OCI-M2 (cell line): Measurements from ENCODE around the gene BASP1.
"Not testable (repeated sequence)": the region's sequence is repeated elsewhere in the genome, so short reads cannot be mapped to it uniquely, and the experiment has no call there.

Experiments used
- DNase-seq: peaks from one replicate; lab custom pipeline; 2025; ENCODE audit not compliant: unreplicated experiment; lab: John Stamatoyannopoulos, UW

BASP1 gene

DNA sequence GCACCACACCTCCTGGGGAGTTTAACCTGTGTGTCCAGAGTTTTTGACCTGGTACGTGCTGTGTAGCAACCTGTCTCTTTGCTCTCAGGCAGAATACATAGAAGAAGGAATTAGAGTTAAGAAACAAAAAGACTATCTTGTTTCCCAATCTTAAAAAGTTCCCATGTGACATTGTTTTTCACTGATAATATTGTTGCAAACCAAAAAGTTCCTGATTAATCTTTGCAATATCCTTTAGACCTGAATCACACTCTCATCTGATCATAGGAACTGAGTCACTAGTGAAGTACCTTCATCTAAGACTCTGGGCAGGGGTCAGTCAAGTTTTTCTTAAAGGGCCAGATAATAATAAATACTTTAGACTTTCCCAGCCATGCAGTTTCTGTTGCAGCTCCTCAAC, 35.1 kb downstream of the BASP1 start:
- no peak for DNase-seq

DNA sequence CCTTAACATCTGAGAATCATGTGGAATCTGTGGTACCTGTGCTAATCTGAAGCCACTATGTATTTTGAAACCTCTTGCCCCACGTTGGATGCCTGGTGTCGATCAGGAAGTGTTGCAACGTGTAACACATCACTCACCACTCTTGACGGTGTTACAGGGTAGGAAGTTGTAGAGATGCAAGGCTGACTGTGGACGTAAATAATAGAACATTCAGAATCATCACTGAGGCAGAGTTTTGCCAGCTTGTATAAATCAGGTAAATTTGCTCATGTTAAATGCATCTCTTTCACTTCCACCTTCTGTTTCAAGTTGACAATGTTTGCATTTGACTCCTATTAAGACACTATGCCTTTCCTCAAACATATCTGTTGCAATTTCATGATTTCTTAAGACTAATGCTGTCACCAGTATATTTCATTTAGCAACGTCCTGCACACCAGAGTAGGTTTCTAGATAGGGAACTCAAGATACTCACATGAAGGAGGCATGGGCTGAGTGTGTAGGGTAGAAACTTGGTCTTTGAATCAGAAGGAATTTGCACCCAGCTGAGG, 38.1 kb downstream of the BASP1 start:
- DNase-seq = no peak

DNA sequence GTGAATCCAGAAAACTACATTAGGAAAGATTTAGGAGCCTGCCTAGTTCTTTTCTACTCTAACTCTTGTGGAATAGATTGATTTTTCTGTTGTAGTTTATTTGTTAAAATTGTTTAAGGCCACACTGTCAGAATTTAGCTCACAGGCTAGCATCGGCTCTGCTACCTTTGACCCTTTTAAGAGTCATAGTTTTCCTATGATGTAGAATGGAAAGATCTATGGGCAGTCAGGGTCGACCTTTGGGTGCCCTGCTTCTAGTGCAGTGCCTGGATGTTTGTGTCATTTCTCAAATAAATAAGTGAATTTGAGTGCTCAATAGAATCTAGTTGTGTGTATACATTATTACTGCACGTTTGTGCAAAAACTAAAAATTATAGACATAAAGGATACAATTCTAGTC, 38.7 kb downstream of the BASP1 start:
- no peak for DNase-seq

DNA sequence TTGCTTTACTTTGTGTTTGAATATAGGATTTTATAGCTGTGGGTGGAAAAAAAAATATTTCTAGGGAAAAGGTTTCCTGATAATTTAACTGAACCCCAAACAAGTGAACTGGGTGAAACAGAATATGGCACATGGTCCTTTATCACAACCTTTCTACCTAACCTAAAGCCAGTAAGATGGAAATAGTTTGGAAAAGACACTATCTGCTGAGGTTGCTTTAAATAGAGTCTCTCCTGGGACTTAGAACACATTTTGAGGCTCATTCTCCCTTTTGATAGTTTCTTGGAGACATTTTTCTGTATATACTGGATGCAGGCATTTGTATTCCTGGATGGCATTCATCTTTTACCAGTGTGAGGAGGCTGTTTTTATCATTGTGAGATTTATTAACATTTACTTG, 39.4 kb downstream of the BASP1 start:
- DNase-seq = no peak

DNA sequence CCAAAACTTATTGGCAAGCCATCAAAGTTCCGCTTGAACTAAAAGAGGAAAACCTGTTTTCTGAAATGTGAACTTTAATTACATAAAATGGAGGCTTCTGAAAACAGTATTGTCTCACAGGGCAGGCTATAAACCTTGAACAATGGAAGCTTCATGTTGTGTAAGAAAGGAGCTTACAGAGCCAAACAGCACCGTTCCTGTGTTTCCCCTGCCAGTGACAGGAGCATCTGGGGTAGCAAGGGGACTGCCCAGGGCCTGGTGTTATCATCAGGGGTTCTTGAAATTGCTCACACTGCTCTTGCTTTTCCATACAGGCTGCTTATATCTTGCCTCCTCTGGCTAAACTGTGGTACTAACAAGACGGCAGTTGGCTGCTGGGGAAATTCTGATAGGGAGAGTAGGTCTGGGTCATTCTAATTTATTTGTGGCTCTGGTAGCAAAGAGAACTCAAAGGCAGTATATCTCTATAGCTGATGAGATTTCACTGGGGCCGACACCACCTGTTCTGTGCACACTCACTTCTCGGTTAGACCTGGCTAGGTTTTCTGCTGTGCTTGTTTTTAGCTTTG, 40.4 kb downstream of the BASP1 start:
- DNase-seq = no peak

DNA sequence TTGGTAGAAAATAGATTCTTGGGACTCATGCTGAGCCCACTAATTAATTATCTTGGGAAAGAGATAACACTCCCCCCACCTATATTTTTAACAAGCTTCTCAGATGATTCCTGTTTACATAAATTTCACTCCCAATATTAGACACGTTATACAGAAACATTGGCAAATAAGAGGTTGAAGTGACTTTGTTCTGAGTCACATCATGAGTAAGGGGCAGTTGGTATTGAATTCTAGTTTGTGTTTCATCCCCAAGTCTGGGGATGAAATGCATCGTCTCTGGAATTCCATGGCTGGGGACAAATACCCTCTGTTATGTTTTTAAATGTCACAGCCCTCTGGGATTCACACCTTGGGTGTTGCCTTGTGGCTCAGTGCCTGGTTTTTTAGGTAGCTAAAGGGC, 41.0 kb downstream of the BASP1 start:
- DNase-seq = no peak

DNA sequence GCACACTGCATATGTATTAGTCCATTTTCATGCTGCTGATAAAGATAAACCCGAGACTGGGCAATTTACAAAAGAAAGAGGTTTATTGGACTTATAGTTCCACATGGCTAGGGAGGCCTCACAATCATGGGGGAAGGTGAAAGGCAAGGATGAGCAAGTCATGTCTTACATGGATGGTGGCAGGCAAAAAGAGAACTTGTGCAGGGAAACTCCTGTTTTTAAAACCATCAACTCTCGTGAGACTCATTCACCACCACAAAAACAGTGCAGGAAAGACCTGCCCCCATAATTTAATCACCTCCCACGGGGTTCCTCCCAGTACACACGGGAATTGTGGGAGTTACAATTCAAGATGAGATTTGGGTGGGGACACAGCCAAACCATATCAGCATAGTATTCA, 41.6 kb downstream of the BASP1 start:
- DNase-seq = not testable (repeated sequence)

DNA sequence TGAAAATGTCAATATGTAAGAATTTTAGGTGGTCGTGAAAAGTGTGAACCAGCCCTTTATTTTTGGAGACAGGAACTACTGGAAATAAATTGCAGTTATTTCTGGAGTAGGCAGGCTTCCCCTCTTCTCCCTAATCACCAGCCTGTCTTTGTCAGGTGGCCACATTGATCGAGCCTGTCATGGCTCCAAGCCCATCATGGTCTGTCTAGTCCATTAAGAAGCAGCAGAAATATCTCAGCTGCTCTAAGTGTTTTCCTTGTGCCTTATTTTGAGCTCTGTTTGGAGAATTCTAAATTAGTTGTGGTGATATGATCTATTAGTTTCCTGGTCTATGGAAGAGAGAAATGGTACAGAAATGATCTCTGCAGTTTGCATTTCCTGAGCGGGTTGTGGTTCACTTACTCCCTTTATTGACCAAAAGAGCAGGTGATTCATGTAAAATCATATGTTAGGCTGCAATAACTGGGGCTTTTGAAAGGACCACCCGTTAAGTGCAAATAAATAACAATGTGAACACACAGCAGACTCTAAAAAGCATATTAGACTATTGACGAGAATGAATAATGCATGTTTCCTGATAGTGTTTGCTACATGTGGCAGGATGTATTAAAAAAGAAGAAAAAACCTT, 42.3 kb downstream of the BASP1 start:
- DNase-seq = no peak

DNA sequence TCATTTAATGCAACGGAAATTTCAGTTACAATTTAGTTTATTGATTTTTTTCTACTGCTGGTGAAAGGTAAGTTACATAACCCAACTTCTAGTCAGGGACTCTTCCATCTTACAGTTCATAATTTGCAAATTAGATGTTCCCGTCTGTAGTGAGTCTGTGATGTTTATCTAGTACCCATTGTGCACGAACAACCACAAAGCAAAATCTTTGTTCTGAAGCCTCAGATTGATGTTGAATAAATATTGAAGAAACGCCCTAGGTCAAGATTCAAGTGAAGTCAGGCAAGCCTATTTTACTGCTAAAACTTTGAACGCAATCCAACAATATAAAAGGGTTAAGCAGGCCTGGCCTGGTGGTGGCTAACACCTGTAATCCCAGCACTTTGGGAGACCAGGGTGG, 43.1 kb downstream of the BASP1 start:
- no peak for DNase-seq

DNA sequence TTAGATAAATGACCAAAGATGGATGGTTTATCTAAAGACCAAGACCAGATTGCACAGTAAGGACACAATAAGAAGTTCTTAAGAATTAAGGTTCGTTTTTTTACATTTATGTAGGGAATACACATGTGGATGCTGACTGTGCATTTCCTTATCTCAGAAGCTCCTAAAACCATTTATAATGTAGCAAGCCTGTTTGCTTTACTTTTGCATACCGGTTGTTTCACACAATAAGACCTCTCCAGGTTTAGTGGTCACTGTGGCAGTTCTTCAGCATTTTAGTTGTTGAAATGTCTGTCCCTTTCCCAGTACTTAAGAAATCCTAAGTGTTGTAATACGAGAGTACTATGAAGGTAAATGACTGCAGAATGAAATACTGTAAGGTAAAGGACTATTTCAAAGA, 43.6 kb downstream of the BASP1 start:
- no peak for DNase-seq

DNA sequence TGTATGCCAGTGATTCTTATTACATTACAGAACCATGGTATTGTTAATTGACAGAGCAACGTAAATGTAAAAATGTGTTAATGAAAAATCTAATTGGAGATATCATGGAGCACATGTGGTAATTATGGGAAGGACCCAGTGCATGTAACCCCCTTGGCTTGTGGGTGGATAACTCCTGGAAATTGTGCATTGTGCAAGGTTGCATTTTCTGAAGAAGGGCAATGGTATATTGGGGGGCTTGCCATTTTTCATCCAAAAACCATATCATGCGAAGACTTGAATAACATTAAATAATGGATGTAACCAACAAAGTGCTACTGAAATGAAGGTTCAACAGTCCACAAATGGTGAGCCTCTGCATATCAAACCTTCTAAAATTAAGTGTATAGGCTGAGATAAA, 47.6 kb downstream of the BASP1 start:
- DNase-seq = no peak

DNA sequence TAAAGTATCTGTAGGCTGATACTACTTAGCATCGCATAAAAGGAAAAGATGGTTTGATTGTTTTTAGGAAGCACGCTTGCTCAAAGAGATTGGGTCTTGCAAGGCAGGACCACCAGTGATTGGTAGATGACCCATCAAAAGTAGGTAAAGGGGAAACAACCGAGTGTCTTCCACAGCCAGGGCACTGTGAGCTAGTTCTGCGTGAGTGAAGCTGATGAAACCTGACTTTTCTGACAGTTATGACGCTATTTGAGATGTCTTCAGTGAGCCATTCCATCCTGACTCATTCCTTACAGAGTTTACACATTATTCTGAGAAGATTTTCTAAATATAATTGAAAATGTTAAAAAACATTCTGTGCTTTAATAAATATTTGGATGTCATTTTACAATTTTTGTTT, 49.7 kb downstream of the BASP1 start:
- no peak for DNase-seq

DNA sequence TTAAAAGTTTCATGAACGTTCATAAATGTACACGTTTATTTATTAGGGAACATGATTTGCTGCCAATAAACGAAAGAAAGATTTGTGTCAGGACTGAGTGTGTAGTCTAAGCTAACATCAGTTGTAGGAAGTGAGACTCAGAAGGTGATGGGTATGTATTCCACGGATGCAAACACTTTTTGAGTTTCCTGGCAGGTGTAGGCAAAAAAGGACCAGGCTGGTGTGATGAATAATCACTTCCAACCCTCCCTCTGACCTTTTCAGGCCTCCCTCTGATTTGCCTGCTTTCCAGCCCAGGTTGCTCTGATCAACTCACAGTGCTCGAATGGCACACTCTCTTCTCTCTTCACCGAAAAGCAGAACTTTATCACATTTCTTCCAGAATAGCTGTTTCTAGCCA, 51.8 kb downstream of the BASP1 start:
- DNase-seq = no peak

DNA sequence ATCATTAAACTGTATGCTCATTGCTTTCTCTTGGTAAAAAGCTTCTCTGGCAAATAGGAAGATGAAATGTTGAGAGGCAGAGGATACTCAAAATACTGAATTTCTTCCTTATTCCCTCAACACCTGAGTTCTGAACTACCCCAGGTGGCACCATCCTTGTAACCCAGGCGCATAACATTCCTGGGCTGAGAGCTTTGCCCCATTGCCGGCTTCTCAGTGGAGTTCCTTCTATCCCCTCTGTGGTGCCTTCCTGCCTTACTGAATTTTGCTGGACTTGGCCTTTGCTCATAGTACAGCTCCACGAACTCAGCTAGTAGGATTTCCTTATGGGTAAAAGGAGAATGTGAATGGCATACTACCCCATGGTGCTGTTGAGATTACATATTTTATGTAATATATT, 54.7 kb downstream of the BASP1 start:
- no peak for DNase-seq

DNA sequence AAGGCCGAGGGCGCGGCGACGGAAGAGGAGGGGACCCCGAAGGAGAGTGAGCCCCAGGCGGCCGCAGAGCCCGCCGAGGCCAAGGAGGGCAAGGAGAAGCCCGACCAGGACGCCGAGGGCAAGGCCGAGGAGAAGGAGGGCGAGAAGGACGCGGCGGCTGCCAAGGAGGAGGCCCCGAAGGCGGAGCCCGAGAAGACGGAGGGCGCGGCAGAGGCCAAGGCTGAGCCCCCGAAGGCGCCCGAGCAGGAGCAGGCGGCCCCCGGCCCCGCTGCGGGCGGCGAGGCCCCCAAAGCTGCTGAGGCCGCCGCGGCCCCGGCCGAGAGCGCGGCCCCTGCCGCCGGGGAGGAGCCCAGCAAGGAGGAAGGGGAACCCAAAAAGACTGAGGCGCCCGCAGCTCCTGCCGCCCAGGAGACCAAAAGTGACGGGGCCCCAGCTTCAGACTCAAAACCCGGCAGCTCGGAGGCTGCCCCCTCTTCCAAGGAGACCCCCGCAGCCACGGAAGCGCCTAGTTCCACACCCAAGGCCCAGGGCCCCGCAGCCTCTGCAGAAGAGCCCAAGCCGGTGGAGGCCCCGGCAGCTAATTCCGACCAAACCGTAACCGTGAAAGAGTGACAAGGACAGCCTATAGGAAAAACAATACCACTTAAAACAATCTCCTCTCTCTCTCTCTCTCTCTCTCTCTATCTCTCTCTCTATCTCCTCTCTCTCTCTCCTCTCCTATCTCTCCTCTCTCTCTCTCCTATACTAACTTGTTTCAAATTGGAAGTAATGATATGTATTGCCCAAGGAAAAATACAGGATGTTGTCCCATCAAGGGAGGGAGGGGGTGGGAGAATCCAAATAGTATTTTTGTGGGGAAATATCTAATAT, 58.1 kb downstream of the BASP1 start:
- DNase-seq = no peak

DNA sequence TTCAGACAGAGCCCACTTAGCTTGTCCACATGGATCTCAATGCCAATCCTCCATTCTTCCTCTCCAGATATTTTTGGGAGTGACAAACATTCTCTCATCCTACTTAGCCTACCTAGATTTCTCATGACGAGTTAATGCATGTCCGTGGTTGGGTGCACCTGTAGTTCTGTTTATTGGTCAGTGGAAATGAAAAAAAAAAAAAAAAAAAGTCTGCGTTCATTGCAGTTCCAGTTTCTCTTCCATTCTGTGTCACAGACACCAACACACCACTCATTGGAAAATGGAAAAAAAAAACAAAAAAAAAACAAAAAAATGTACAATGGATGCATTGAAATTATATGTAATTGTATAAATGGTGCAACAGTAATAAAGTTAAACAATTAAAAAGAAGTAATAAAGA, 59.0 kb downstream of the BASP1 start:
- DNase-seq = no peak

DNA sequence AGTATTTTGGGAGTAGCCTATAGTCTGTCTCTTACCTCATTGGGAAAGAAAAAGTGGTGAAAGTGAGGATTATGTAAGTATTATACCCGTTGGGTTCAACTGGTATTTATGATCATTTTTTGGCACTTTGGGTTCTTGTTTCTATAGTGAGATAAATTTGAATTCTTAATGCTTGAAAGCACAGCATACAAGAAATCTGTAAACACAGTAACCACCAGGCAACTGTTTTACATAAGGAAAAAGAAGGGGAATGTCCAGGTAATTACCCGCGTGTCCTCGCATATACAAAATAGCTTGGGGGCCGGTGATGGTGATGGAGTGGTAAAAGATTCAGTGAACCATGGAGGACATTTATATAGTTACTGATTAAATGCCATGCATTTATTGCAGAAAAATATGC, 60.5 kb downstream of the BASP1 start:
- DNase-seq = no peak

DNA sequence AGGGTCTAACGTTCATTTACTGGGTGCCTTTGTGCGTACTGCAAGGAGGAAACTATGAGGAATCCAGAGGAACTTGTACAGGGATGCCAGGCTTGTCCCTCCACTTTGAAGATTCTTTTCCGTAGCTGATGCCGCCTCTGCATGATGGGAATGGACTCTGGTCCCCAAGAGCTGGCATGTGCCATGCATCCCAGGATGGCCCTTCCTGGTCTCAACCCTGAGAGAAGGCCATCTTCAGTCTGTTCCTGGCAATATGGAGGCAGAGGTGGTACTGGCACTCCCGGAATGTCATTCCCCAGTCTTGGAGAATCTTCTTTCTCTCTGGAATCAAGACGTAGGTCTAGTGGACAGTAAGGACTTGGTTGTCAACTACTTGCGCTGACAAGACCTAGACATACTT, 61.5 kb downstream of the BASP1 start:
- no peak for DNase-seq

DNA sequence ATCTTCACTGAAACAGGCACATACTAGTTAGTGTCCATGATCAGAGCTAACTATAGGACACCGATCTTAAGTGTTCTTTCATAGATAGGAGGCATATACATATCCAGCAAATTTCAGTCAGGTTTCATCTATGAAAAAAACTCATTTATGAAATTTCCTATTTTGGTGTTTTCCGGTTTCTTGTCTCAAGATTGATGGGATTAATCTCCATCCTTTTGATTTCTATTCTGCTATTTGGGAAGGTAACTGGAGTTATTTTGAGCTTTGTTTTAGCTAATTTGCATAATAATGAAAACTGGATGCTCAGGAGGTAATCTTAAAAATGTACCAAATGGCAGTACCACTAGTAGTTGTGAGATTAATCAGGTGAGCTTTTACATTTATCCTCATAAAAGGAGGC, 62.1 kb downstream of the BASP1 start:
- no peak for DNase-seq

DNA sequence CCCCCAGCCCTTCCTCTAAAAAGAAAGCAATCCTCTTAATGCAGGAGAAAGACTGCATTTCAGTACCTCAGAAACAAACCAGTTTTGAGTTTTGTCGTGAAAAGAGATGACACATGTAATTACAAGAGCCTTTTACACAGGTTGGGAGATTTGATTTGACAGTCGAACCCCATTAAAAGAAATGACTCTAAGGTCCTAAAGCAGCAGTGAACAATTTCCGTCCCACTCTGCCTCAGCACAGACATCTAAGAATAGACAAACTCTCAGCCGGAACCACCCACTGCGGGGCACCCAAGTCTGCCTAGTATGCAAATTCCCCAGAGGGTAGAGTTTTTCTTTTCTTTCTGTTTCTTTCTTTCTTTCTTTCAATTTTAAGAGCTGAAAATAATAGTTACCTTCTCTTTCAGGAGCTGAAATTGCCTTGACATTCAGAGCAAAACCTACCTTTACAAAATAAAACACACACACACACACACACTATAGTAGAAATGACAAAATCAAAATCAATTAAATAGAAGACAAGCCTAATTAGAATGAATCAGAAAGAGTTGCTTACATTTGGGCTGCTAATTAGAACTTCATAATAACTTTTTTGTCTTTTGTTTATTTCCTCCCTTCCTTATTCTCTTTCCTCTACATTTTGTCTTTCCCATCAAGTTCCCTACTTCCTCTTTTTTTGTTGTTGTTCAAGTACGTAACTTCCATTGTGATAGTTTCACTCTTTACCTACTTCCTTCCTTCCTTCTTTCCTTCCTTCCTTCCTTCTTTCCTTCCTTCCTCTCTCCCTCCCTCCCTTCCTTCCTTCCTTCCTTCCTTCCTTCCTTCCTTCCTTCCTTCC, 65.1 kb downstream of the BASP1 start:
- no peak for DNase-seq

DNA sequence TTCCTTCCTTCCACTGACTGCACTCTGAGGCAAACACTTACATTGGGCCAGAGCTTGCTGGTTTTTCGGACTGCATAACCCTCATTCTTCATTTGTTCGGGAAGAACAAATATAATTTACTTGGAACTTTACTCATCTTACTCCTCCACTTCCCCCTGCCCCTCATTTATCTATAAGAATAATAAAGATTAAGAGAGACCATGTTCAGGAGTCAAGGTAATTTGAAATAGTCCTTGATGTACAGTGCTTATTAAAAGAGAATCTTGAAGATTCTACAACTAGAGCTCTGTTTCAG, 65.6 kb downstream of the BASP1 start:
- no peak for DNase-seq
